DND-41 (cell line): ENCODE measurements around the gene B3GNT5.
"Not testable (repeated sequence)": the region's sequence is repeated elsewhere in the genome, so short reads cannot be mapped to it uniquely, and the experiment has no call there.

Experiments used
- ATAC-seq: fragments of 200-7000 bp; cut with Tn5 transposase; 3 replicates; pipeline ENCODE4 v1.9.1; 2021; ENCODE audit warnings: low read depth; ENCODE audit not compliant: insufficient read depth
- DNase-seq: peaks from one replicate; pipeline ENCODE4 v3.0.0-alpha.2; 2020
- H2AFZ ChIP-seq: 2 replicates; pipeline ENCODE4 v1.6.0; 2012; ENCODE audit warnings: low read depth, low read length
- H3K27ac ChIP-seq: 2 replicates; pipeline ENCODE4 v1.5.1; 2012; ENCODE audit warnings: low read length, inconsistent platforms
- H3K27me3 ChIP-seq: fragments of 200-600 bp; sonication (generic); 2 replicates; pipeline ENCODE4 v1.6.0; 2012; ENCODE audit warnings: low read length, mild to moderate bottlenecking, inconsistent platforms; ENCODE audit not compliant: insufficient read depth, poor library complexity
- H3K36me3 ChIP-seq: 2 replicates; pipeline ENCODE4 v1.5.1; 2012; ENCODE audit warnings: low read length, inconsistent platforms; ENCODE audit not compliant: insufficient read depth
- H3K4me1 ChIP-seq: 2 replicates; pipeline ENCODE4 v1.5.1; 2012; ENCODE audit warnings: mild to moderate bottlenecking, low read length; ENCODE audit not compliant: insufficient read depth
- H3K4me2 ChIP-seq: 2 replicates; pipeline ENCODE4 v1.6.0; 2012; ENCODE audit warnings: mild to moderate bottlenecking, moderate library complexity, low read length, inconsistent platforms; ENCODE audit not compliant: insufficient read depth
- H3K4me3 ChIP-seq, 2 experiments: fragments of 200-600 bp in 1 of 2; shearing (Covaris generic) in 1 of 2; 2 replicates each; pipeline ENCODE4 v1.5.1; 2012 to 2016; ENCODE audit warnings: inconsistent platforms in 2 of 2, low read length in 2 of 2, mild to moderate bottlenecking in 2 of 2, low read depth in 1 of 2, moderate library complexity in 1 of 2
- H3K79me2 ChIP-seq: 2 replicates; pipeline ENCODE4 v1.6.0; 2012; ENCODE audit warnings: low read length, inconsistent platforms; ENCODE audit not compliant: insufficient read depth
- H3K9ac ChIP-seq: 2 replicates; pipeline ENCODE4 v1.6.0; 2012; ENCODE audit warnings: low read depth, mild to moderate bottlenecking, inconsistent platforms, low read length, moderate library complexity
- H3K9me3 ChIP-seq: 2 replicates; pipeline ENCODE4 v1.5.1; 2012; ENCODE audit warnings: low read length, moderate library complexity, mild to moderate bottlenecking, inconsistent platforms; ENCODE audit not compliant: insufficient read depth, severe bottlenecking
- H4K20me1 ChIP-seq: 2 replicates; pipeline ENCODE4 v1.6.0; 2012; ENCODE audit warnings: low read length; ENCODE audit not compliant: insufficient read depth
- CTCF ChIP-seq: IDR thresholded peaks from 2 replicates; pipeline ENCODE4 v1.5.1; 2012; ENCODE audit warnings: borderline replicate concordance, low read length, moderate library complexity, mild to moderate bottlenecking; ENCODE audit not compliant: poor library complexity, severe bottlenecking; ENCODE audit errors: extremely low read depth
- EZH2 ChIP-seq: IDR thresholded peaks from 3 replicates; pipeline ENCODE4 v1.6.1; 2012; ENCODE audit warnings: borderline replicate concordance, low read depth, mild to moderate bottlenecking, moderate library complexity, low read length, inconsistent platforms; ENCODE audit not compliant: severe bottlenecking

Gene B3GNT5

DNA sequence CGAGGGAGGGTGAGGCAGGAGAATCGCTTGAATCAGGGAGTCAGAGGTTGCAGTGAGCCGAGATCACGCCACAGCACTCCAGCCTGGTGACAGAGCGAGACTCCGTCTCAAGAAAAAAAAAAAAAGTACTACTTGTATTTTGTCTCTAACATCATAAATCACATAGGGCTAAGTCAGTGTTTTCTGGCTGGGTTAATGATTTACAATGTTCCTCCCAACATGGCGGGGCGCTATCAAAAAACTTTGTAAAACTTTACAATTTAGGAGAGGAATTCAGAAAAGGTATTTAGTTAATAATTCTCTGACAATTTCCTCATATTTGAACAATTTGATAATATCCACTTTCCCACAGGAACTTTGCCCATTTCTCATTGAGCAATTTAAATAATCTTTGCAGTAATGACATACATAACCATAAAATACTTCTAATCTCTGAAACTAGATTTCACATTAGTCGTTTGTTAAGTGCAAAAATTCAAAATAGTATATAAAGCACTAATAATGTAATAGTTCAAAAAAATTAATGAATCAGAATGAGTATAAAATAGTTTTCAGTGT is 26.6 kb upstream of the B3GNT5 start:
- H3K4me3 ChIP-seq: no peak overlapping the region
- no peaks in the 10 kb centered on the region for H3K36me3 ChIP-seq
- H4K20me1 ChIP-seq: no peaks in the 10 kb centered on the region
- DNase-seq: no peak
- H3K9me3 ChIP-seq: no peaks in the 10 kb centered on the region
- no peak overlapping the region for H3K4me2 ChIP-seq
- no peak overlapping the region for H2AFZ ChIP-seq
- ATAC-seq: no peak
- H3K27ac ChIP-seq: no peak overlapping the region
- no peak overlapping the region for H3K9ac ChIP-seq
- H3K27me3 ChIP-seq: no peaks in the 10 kb centered on the region
- H3K4me1 ChIP-seq: no peaks in the 10 kb centered on the region
- TF ChIP-seq EZH2 (no peak), CTCF (no peak)
- no peaks in the 10 kb centered on the region for H3K79me2 ChIP-seq

DNA sequence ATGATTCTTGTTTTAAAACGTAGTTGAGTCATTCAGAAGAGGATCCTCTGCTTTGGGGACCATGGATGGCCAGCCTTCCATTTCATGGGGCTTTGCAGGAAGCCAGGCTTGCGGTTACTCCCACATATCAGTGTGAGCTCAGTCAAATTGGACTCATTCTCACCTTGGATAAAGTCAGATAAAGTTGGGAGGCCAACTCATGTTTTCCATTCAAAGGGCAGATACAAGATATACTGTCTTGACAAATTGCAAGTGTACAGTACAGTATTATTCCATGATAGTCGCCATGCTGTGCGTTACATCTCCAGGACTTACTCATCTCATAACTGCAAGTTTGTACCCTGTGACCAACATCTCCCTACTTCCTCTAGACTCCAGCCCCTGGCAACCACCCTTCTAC is 25.5 kb upstream of the B3GNT5 start:
- Histone ChIP-seq H3K9ac (no peak overlapping the region), H3K4me3 (no peak overlapping the region), H3K4me1 (no peaks in the 10 kb centered on the region), H3K4me2 (no peak overlapping the region), H3K9me3 (no peaks in the 10 kb centered on the region), H3K27ac (no peak overlapping the region), H3K36me3 (no peaks in the 10 kb centered on the region), H3K27me3 (peaks cover 2% of the 10 kb centered on the region), H3K79me2 (no peaks in the 10 kb centered on the region), H2AFZ (no peak overlapping the region), H4K20me1 (no peaks in the 10 kb centered on the region)
- TF ChIP-seq EZH2 (no peak), CTCF (no peak)
- ATAC-seq (no peak), DNase-seq (no peak)

GRCh38 chr3:183229178-183229577 is 23.9 kb upstream of the B3GNT5 start:
- Histone ChIP-seq H3K9me3 (no peaks in the 10 kb centered on the region), H3K4me1 (no peaks in the 10 kb centered on the region), H3K27me3 (peaks cover 2% of the 10 kb centered on the region), H3K36me3 (no peaks in the 10 kb centered on the region), H2AFZ (no peak overlapping the region), H3K27ac (no peak overlapping the region), H3K9ac (no peak overlapping the region), H3K4me3 (no peak overlapping the region), H3K4me2 (no peak overlapping the region), H4K20me1 (no peaks in the 10 kb centered on the region), H3K79me2 (no peaks in the 10 kb centered on the region)
- DNase-seq: no peak
- TF ChIP-seq CTCF: no peak
- TF ChIP-seq EZH2: no peak
- no peak for ATAC-seq

DNA sequence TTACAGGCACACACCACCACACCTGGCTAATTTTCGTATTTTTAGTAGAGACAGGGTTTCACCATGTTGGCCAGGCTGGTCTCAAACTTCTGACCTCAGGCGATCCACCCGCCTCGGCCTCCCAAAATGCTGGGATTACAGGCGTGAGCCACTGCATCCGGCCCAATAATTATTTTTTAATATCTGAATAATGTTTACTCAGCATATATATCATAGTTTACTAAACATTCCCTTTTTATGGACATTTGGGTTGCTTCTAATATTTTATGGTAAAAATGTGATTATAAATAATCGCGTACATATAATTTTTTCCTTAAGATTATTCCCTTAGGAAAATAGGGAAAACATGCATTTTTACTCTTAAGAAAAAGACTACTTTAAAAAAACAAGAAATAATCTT is 22.8 kb upstream of the B3GNT5 start:
- not testable (repeated sequence) for H3K9me3 ChIP-seq, H3K4me3 ChIP-seq, H4K20me1 ChIP-seq, DNase-seq, H3K36me3 ChIP-seq, ATAC-seq, H3K79me2 ChIP-seq, H3K4me2 ChIP-seq, H3K27me3 ChIP-seq, H2AFZ ChIP-seq, H3K4me1 ChIP-seq, H3K27ac ChIP-seq, H3K9ac ChIP-seq
